ENCODE measurements around the gene SOCS1.

DNA sequence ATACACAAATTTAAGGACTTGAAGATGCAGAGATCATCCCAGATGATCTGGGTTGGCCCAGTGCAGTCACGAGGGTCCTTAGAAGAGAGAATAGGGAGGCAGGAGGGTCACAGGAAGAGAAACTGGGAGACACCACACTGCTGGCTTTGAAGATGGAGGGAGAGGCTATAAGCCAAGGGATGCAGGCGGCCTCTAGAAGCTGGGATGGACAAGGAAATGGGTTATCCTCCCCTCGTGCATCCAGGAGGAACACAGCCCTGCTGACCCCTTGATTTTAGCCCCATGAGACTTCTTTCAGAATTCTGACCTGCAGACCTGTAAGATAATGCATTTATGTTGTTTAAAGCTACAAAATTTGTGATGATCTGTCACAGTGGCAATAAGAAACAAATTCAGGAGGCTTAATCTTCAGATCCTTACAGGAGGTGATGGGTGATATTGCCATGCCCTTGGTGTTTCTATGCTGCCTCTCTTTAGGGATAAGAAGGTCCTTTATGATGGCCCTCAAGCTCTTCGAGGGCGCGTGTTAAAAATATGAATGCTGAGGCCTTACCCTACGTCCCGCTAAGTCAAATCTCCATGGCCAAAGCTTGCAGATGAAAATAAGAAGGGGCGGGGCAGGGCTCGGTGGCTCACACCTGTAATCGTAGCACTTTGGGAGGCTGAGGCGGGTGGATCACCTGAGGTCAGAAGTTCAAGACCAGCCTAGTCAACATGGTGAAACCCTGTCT lies 21.8 kb upstream of the SOCS1 start:
- TF ChIP-seq YY1 (IDR thresholded peaks at IDR 0.05; ENCODE audit: low read depth, low read length), result no peak
- no peak for TF ChIP-seq POLR2A (IDR thresholded peaks at IDR 0.05; ENCODE audit: control extremely low read depth in 1 of 2, low read depth in 2 of 2, low read length in 2 of 2)
- no peak for TF ChIP-seq EZH2 (IDR thresholded peaks at IDR 0.05; ENCODE audit: low read depth, low read length, severe bottlenecking)
- TF ChIP-seq EP300 (IDR thresholded peaks at IDR 0.05; ENCODE audit: borderline replicate concordance in 1 of 2, low read depth in 2 of 2, low read length in 2 of 2), result no peak
- TF ChIP-seq, protein P1, sequence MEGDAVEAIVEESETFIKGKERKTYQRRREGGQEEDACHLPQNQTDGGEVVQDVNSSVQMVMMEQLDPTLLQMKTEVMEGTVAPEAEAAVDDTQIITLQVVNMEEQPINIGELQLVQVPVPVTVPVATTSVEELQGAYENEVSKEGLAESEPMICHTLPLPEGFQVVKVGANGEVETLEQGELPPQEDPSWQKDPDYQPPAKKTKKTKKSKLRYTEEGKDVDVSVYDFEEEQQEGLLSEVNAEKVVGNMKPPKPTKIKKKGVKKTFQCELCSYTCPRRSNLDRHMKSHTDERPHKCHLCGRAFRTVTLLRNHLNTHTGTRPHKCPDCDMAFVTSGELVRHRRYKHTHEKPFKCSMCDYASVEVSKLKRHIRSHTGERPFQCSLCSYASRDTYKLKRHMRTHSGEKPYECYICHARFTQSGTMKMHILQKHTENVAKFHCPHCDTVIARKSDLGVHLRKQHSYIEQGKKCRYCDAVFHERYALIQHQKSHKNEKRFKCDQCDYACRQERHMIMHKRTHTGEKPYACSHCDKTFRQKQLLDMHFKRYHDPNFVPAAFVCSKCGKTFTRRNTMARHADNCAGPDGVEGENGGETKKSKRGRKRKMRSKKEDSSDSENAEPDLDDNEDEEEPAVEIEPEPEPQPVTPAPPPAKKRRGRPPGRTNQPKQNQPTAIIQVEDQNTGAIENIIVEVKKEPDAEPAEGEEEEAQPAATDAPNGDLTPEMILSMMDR (IDR thresholded peaks at IDR 0.05; ENCODE audit: control extremely low read depth in 1 of 3, insufficient read depth in 1 of 3, low read depth in 1 of 3, low read length in 3 of 3), result no peak
- no peak for TF ChIP-seq POLR2AphosphoS5 (IDR thresholded peaks at IDR 0.05; ENCODE audit: low read depth, low read length)
- no peak for TF ChIP-seq CBX8 (IDR thresholded peaks at IDR 0.05; ENCODE audit: borderline replicate concordance, low read depth, low read length)
- TF ChIP-seq, protein P2, sequence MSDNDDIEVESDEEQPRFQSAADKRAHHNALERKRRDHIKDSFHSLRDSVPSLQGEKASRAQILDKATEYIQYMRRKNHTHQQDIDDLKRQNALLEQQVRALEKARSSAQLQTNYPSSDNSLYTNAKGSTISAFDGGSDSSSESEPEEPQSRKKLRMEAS (IDR thresholded peaks at IDR 0.05), result no peak
- no peak for TF ChIP-seq TAF1 (IDR thresholded peaks at IDR 0.05; ENCODE audit: low read depth, low read length)
- no peak for TF ChIP-seq KDM1A (IDR thresholded peaks at IDR 0.05; ENCODE audit: borderline replicate concordance, low read length)
- TF ChIP-seq CREB1 (IDR thresholded peaks at IDR 0.05), result no peak
- TF ChIP-seq JUN (IDR thresholded peaks at IDR 0.05; ENCODE audit: low read depth, low read length), result no peak
- TF ChIP-seq BACH1 (IDR thresholded peaks at IDR 0.05; ENCODE audit: low read length), result no peak

Measured in H1 (cell line).